Glutamatergic neuron (in vitro differentiated cells): ENCODE data around the gene NRF1. TPM values are rescaled to one million over a fixed set of nuclear protein-coding genes. Genes with fewer than 3 reads are reported as not detected.
A peak's percentile ranks its signal among the peaks of the same experiment; 100 is the strongest.

Experiments used
- DNase-seq: peaks from one replicate; pipeline ENCODE4 v3.0.0; 2022
- H3K27ac Mint-ChIP-seq: one replicate; pipeline ENCODE4 v1.8.0; 2020; ENCODE audit warnings: mild to moderate bottlenecking, mixed read lengths, inconsistent platforms; ENCODE audit not compliant: unreplicated experiment
- H3K27me3 Mint-ChIP-seq: one replicate; pipeline ENCODE4 v1.8.0; 2020; ENCODE audit warnings: mild to moderate bottlenecking, moderate library complexity, mixed read lengths, inconsistent platforms; ENCODE audit not compliant: unreplicated experiment
- H3K36me3 Mint-ChIP-seq: one replicate; pipeline ENCODE4 v1.8.0; 2020; ENCODE audit warnings: mild to moderate bottlenecking, mixed read lengths, inconsistent platforms; ENCODE audit not compliant: unreplicated experiment
- H3K4me1 Mint-ChIP-seq: one replicate; pipeline ENCODE4 v1.8.0; 2020; ENCODE audit warnings: mild to moderate bottlenecking, low read depth, mixed read lengths, inconsistent platforms; ENCODE audit not compliant: unreplicated experiment
- H3K4me3 Mint-ChIP-seq: one replicate; pipeline ENCODE4 v1.8.0; 2020; ENCODE audit warnings: mild to moderate bottlenecking, mixed read lengths, inconsistent platforms; ENCODE audit not compliant: unreplicated experiment
- H3K9me3 Mint-ChIP-seq: one replicate; pipeline ENCODE4 v1.8.0; 2020; ENCODE audit warnings: mild to moderate bottlenecking, moderate library complexity, mixed read lengths, inconsistent platforms; ENCODE audit not compliant: unreplicated experiment
- CTCF ChIP-seq: fragments of 200-600 bp; sonication (generic); IDR thresholded peaks from one replicate; pipeline ENCODE4 v1.5.0; 2021; ENCODE audit not compliant: partially characterized antibody, unreplicated experiment
- total RNA-seq: library from RNA; stranded (reverse); fragmentation: NEBNext Ultra II Directional; extraction: Animal tissue kit (Norgen Biotek cat#: 25700); gene quantifications from one replicate; pipeline ENCODE4 v1.2.1, GENCODE V29; 2021; ENCODE audit not compliant: unreplicated experiment

Gene NRF1
- total RNA-seq, 1 donor from 2014 or later: 16.4 TPM

- Mint-ChIP-seq H3K36me3 (no peaks in the 10 kb centered on the region), H3K4me3 (peak overlapping the region; percentile 95), H3K9me3 (peaks cover 34% of the 10 kb centered on the region), H3K27ac (peak overlapping the region; percentile 90), H3K4me1 (peaks cover 16% of the 10 kb centered on the region), H3K27me3 (peaks cover 43% of the 10 kb centered on the region)
- DNase-seq: peak; percentile 69
- peak; percentile 66 for TF ChIP-seq CTCF
These were observed 167.5 kb downstream of the NRF1 start for GRCh38 chr7:129778770-129779601.

- Mint-ChIP-seq H3K27ac (no peak overlapping the region), H3K4me1 (peaks cover 13% of the 10 kb centered on the region), H3K4me3 (no peak overlapping the region), H3K36me3 (no peaks in the 10 kb centered on the region), H3K9me3 (peaks cover 26% of the 10 kb centered on the region), H3K27me3 (peaks cover 36% of the 10 kb centered on the region)
- no peak for DNase-seq
- peak; percentile 35 for TF ChIP-seq CTCF
These were observed 168.2 kb downstream of the NRF1 start for GRCh38 chr7:129779602-129780256.

GRCh38 chr7:129780257-129780973 is 168.9 kb downstream of the NRF1 start:
- TF ChIP-seq CTCF: no peak
- peak overlapping the region; percentile 82 for H3K4me3 Mint-ChIP-seq
- DNase-seq: peak; percentile 95
- H3K27me3 Mint-ChIP-seq: peaks cover 33% of the 10 kb centered on the region
- peaks cover 15% of the 10 kb centered on the region for H3K4me1 Mint-ChIP-seq
- peak overlapping the region; percentile 89 for H3K27ac Mint-ChIP-seq
- peaks cover 30% of the 10 kb centered on the region for H3K9me3 Mint-ChIP-seq
- no peaks in the 10 kb centered on the region for H3K36me3 Mint-ChIP-seq

- no peak for TF ChIP-seq CTCF
- Mint-ChIP-seq H3K27me3 (peaks cover 32% of the 10 kb centered on the region), H3K4me1 (peaks cover 11% of the 10 kb centered on the region), H3K4me3 (peak overlapping the region; percentile 89), H3K9me3 (peaks cover 28% of the 10 kb centered on the region), H3K27ac (peak overlapping the region; percentile 96), H3K36me3 (no peaks in the 10 kb centered on the region)
- no peak for DNase-seq
These were observed 169.7 kb downstream of the NRF1 start for GRCh38 chr7:129780974-129781927.
